ENCODE measurements around the gene NLRX1. TPM values are rescaled to one million over a fixed set of nuclear protein-coding genes. Genes with fewer than 3 reads are reported as not detected.

The NLRX1 gene, protein sequence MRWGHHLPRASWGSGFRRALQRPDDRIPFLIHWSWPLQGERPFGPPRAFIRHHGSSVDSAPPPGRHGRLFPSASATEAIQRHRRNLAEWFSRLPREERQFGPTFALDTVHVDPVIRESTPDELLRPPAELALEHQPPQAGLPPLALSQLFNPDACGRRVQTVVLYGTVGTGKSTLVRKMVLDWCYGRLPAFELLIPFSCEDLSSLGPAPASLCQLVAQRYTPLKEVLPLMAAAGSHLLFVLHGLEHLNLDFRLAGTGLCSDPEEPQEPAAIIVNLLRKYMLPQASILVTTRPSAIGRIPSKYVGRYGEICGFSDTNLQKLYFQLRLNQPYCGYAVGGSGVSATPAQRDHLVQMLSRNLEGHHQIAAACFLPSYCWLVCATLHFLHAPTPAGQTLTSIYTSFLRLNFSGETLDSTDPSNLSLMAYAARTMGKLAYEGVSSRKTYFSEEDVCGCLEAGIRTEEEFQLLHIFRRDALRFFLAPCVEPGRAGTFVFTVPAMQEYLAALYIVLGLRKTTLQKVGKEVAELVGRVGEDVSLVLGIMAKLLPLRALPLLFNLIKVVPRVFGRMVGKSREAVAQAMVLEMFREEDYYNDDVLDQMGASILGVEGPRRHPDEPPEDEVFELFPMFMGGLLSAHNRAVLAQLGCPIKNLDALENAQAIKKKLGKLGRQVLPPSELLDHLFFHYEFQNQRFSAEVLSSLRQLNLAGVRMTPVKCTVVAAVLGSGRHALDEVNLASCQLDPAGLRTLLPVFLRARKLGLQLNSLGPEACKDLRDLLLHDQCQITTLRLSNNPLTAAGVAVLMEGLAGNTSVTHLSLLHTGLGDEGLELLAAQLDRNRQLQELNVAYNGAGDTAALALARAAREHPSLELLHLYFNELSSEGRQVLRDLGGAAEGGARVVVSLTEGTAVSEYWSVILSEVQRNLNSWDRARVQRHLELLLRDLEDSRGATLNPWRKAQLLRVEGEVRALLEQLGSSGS
- total RNA-seq: 16.0 and 23.1 TPM in 2 replicates

GRCh38 chr11:119168471-119169281 lies at the start of gene NLRX1:
Gene NLRX1 (plus strand): TSS chr11:119168725. CDS start chr11:119171404, 2,679 bp downstream.

DNA sequence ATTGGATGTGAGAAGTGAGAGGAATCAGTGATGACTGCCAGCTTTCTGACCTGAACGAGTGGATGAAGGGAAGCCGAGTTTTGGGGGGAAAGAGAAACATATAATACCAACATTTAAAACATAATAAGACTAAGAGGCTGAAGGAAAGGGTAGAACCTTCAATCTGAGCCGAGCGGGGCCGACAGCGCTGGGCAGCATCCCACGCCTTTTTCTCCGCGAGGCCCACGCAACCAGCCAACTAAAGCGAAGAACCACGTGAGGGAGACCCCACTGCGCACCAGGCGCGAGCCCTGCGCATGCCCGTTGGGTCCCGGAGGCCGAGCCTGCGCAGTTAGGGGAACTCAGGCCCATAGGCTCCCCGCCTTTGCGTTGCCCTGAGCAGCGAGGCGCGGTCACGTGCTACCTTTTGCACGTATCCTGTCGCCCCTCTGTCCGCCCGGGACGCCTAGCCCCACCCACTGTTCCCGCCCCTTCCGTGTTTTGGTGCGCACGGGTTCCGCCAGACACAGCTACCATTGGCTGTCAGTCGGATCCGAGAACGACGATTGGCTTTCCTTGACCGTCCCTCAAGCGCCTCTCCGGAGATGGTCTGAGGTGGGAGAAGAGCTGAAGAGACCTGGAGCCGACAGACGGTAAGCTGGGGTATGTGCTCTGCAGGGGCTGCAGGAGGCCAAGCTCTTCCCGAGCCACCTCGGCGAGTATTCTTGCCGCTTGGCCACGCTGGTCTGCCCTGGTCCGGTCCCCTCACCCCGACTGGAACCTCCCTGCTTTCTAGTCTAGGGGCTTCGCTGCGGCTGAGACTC lies 47.3 kb upstream of the NLRX1 start, which contains the start of gene HINFP:
Gene HINFP, plus strand, starts transcription at position 573 of the 803 bp plus-strand sequence. CDS start 5,365 bp downstream, outside the sequence.

DNA sequence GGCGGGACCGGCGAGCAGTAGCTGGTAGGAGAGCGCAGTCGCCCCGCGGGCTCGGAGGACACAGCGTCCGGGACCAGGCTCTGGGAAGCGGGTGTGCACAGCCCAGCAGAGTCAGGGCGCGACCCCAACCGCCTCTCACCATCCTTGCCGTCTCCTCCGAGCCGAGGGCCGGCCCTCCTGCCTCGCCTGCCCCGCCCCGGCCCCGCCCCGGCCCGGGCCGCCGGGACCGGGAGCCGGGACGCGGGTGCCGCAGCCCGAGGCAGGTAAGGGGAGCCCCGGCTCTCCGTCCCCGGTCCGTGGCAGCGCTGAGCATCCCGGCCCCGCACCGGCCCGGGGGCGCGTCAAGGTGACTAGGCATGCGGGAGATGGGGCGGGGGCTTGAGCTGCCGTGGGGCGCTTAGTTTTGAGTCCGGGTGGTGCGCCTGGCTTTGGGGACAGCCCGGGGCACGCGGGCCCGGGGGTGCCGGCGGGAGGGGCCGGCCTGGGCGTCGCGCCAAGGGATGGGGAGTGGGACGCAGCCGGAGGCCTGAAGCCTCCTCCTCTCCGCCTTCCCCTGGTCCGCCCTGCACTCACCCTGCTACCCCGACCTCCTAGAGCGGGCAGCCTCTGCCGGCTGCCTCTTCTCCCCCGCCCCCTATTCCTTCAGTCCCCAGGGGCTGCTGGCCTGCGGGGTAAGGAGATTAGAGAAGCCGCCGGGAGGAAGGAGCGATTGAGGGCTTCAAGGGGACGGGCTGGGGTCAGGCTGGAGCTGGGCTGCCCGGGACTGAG lies 19.3 kb upstream of the NLRX1 start, which contains the start of gene ABCG4:
Gene ABCG4, plus strand, starts transcription at position 35 of the 768 bp plus-strand sequence. CDS start 914 bp downstream, outside the sequence.

DNA sequence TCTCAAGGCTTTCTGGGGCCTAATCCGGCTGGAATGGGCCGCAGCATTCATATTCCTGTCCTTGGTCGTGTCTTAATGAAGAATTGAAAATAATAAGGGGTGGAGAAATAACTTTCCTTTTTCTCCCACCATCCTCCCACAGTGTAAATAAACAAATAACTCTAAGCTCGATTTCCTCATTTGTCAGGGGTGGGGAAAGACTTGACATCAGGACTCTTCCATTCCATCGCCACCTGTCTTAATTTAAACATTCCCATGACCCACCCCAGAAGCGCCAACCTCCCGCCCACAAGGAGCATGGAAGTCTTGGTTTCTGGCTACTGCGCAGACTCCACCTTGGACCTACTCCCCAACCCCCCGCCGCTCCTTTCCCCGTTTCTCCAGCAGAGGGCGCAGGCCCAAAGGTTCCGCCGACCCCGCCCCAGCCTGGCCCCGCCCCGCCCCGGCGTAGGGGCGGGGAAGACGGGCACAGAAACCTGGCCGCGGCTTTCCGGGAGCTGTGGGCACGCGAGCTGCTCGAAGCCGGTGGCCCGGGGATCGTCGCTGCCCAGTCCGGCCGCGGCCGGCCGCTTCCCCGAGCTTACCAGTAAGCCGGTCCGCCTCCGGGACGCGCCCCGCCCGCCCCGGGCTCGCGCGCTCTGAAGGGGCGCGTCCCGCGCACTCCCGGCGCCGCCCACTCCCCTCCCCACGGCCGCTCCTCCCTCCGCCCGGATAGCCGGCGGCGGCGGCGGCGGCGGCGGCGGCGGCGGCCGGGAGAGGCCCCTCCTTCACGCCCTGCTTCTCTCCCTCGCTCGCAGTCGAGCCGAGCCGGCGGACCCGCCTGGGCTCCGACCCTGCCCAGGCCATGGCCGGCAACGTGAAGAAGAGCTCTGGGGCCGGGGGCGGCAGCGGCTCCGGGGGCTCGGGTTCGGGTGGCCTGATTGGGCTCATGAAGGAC lies 37.3 kb downstream of the NLRX1 start, which contains the start of gene CBL:
Gene CBL, plus strand, starts transcription at position 766 of the 937 bp plus-strand sequence. Its CDS starts 79 bp downstream, at position 845.

Other genes with a start within 250 kb of the NLRX1 start
- gene BCL9L, start 242.8 kb upstream of the NLRX1 start, total RNA-seq: 17.3 and 26.6 TPM in 2 replicates
- gene UPK2, start 212.4 kb upstream of the NLRX1 start, total RNA-seq: not detected in 2 replicates
- gene FOXR1, start 197.0 kb upstream of the NLRX1 start, total RNA-seq: not detected in 2 replicates
- gene CENATAC, start 170.6 kb upstream of the NLRX1 start, total RNA-seq: 2.0 and 6.4 TPM in 2 replicates
- 1,299 and 1,315 TPM in 2 replicates for gene RPS25, start 150.4 kb upstream of the NLRX1 start, total RNA-seq
- gene TRAPPC4, start 150.0 kb upstream of the NLRX1 start, total RNA-seq: 64.3 and 95.9 TPM in 2 replicates
- 15.4 and 17.6 TPM in 2 replicates for gene SLC37A4, start 137.8 kb upstream of the NLRX1 start, total RNA-seq
- gene HYOU1, start 111.5 kb upstream of the NLRX1 start, total RNA-seq: 96.6 and 110 TPM in 2 replicates
- gene VPS11, start 100.9 kb upstream of the NLRX1 start, total RNA-seq: 20.5 and 20.7 TPM in 2 replicates
- 17.5 and 25.7 TPM in 2 replicates for gene HMBS, start 83.8 kb upstream of the NLRX1 start, total RNA-seq
- 21.9 and 27.5 TPM in 2 replicates for gene DPAGT1, start 66.9 kb upstream of the NLRX1 start, total RNA-seq
- gene C2CD2L, start 61.4 kb upstream of the NLRX1 start, total RNA-seq: 5.8 and 7.8 TPM in 2 replicates
- gene HINFP, start 47.1 kb upstream of the NLRX1 start, total RNA-seq: 7.8 and 12.4 TPM in 2 replicates
- under 0.01 and 0.29 TPM in 2 replicates for gene ABCG4, start 19.7 kb upstream of the NLRX1 start, total RNA-seq
- gene NHERF4, start 16.8 kb downstream of the NLRX1 start, total RNA-seq: not detected in 2 replicates
- gene CBL, start 37.6 kb downstream of the NLRX1 start, total RNA-seq: 7.8 and 9.4 TPM in 2 replicates
- 77.6 and 86.5 TPM in 2 replicates for gene MCAM, start 148.4 kb downstream of the NLRX1 start, total RNA-seq
- gene RNF26, start 165.8 kb downstream of the NLRX1 start, total RNA-seq: 12.1 and 14.5 TPM in 2 replicates
- 10.7 and 12.9 TPM in 2 replicates for gene C1QTNF5, start 172.2 kb downstream of the NLRX1 start, total RNA-seq
- not detected in 2 replicates for gene MFRP, start 178.0 kb downstream of the NLRX1 start, total RNA-seq
- gene USP2, start 213.0 kb downstream of the NLRX1 start, total RNA-seq: under 0.01 and 0.89 TPM in 2 replicates

All from myometrial cell (primary cell).